Neural progenitor cell (in vitro differentiated cells): ENCODE data around the gene SLC2A13. TPM values are rescaled to one million over a fixed set of nuclear protein-coding genes. Genes with fewer than 3 reads are reported as not detected.
A peak's percentile ranks its signal among the peaks of the same experiment; 100 is the strongest.

Experiments used
- DNase-seq: peaks from one replicate; pipeline ENCODE4 v3.0.0-alpha.2; 2016; ENCODE audit warnings: low spot score
- H2AFZ ChIP-seq: fragments of 200-600 bp; sonication (generic); replicated peaks from 2 replicates; pipeline ENCODE4 v1.6.1; 2016; ENCODE audit warnings: antibody characterized with exemption
- H3F3A ChIP-seq: fragments of 200-600 bp; sonication (generic); 2 replicates; pipeline ENCODE4 v1.6.1; 2016; ENCODE audit warnings: antibody characterized with exemption, low read depth
- H3K27ac ChIP-seq: fragments of 200-600 bp; sonication (generic); 2 replicates; pipeline ENCODE4 v1.5.1; 2016; ENCODE audit warnings: mild to moderate bottlenecking
- H3K27me3 ChIP-seq: fragments of 200-600 bp; sonication (generic); 2 replicates; pipeline ENCODE4 v1.6.1; 2016; ENCODE audit warnings: mild to moderate bottlenecking, moderate library complexity
- H3K36me3 ChIP-seq: fragments of 200-600 bp; sonication (generic); 2 replicates; pipeline ENCODE4 v1.5.1; 2016
- H3K4me1 ChIP-seq: fragments of 200-600 bp; sonication (generic); 2 replicates; pipeline ENCODE4 v1.6.1; 2016; ENCODE audit warnings: mixed run types
- H3K4me2 ChIP-seq: fragments of 200-600 bp; sonication (generic); 2 replicates; pipeline ENCODE4 v1.6.1; 2016
- H3K4me3 ChIP-seq: fragments of 200-600 bp; sonication (generic); 2 replicates; pipeline ENCODE4 v1.5.1; 2016
- H3K79me2 ChIP-seq: fragments of 200-600 bp; sonication (generic); 2 replicates; pipeline ENCODE4 v1.6.1; 2016; ENCODE audit warnings: low read depth
- H3K9ac ChIP-seq: fragments of 200-600 bp; sonication (generic); 2 replicates; pipeline ENCODE4 v1.6.1; 2016
- H3K9me3 ChIP-seq: fragments of 200-600 bp; sonication (generic); 2 replicates; pipeline ENCODE4 v1.5.1; 2016; ENCODE audit warnings: low read depth
- H4K20me1 ChIP-seq: fragments of 200-600 bp; sonication (generic); 2 replicates; pipeline ENCODE4 v1.6.1; 2016; ENCODE audit warnings: low read depth
- H3K27ac Mint-ChIP-seq: 3 replicates; pipeline ENCODE4 v1.8.0; 2021; ENCODE audit warnings: mixed read lengths
- H3K27me3 Mint-ChIP-seq: 2 replicates; pipeline ENCODE4 v1.8.0; 2022; ENCODE audit warnings: low read depth, mild to moderate bottlenecking, inconsistent platforms, moderate library complexity, mixed read lengths; ENCODE audit not compliant: insufficient read depth
- H3K36me3 Mint-ChIP-seq: 3 replicates; pipeline ENCODE4 v1.8.0; 2021; ENCODE audit warnings: mixed read lengths
- H3K4me1 Mint-ChIP-seq: 3 replicates; pipeline ENCODE4 v1.8.0; 2021; ENCODE audit warnings: mixed read lengths
- H3K4me3 Mint-ChIP-seq: 3 replicates; pipeline ENCODE4 v1.8.0; 2021; ENCODE audit warnings: mild to moderate bottlenecking, moderate library complexity, mixed read lengths
- H3K9me3 Mint-ChIP-seq: 3 replicates; pipeline ENCODE4 v1.8.0; 2020; ENCODE audit warnings: mixed read lengths
- CTCF ChIP-seq: fragments of 200-600 bp; sonication (generic); IDR thresholded peaks from 2 replicates; pipeline ENCODE4 v1.5.1; 2017; ENCODE audit warnings: antibody characterized with exemption, mild to moderate bottlenecking
- EZH2 ChIP-seq: fragments of 200-600 bp; sonication (generic); IDR thresholded peaks from 2 replicates; pipeline ENCODE4 v1.6.1; 2017; ENCODE audit warnings: antibody characterized with exemption, mild to moderate bottlenecking, moderate library complexity
- EZH2phosphoT487 ChIP-seq: fragments of 200-600 bp; sonication (generic); IDR thresholded peaks from 2 replicates; pipeline ENCODE4 v1.6.1; 2017; ENCODE audit warnings: antibody characterized with exemption
- total RNA-seq: library from RNA; depleted of rRNA; stranded (reverse); fragments of >200 nt; gene quantifications from 2 replicates; pipeline ENCODE4 v1.2.3, GENCODE V29; 2015; ENCODE audit warnings: low replicate concordance

Gene SLC2A13
- total RNA-seq, 1 donor from 2014 or later = 11.1 TPM

- H3K9me3 Mint-ChIP-seq = no peaks in the 10 kb centered on the region
- Histone ChIP-seq H3K27ac (no peak overlapping the region), H3K4me3 (no peak overlapping the region), H2AFZ (no peak overlapping the region), H3K27me3 (no peaks in the 10 kb centered on the region), H3K9ac (no peak overlapping the region), H3K36me3 (no peaks in the 10 kb centered on the region), H4K20me1 (no peaks in the 10 kb centered on the region), H3F3A (no peaks in the 10 kb centered on the region), H3K4me2 (no peak overlapping the region), H3K79me2 (no peaks in the 10 kb centered on the region), H3K9me3 (no peaks in the 10 kb centered on the region), H3K4me1 (no peaks in the 10 kb centered on the region)
- DNase-seq = no peak
- TF ChIP-seq EZH2 (no peak), CTCF (no peak), EZH2phosphoT487 (no peak)
- peaks cover 8% of the 10 kb centered on the region for H3K4me1 Mint-ChIP-seq
- H3K27ac Mint-ChIP-seq = no peak overlapping the region
- H3K36me3 Mint-ChIP-seq = no peaks in the 10 kb centered on the region
- H3K27me3 Mint-ChIP-seq = no peaks in the 10 kb centered on the region
- H3K4me3 Mint-ChIP-seq = no peak overlapping the region
These were observed 193.5 kb downstream of the SLC2A13 start for GRCh38 chr12:39912211-39912980.

GRCh38 chr12:39906237-39906636 is 199.6 kb downstream of the SLC2A13 start:
- no peak overlapping the region for H3K27ac ChIP-seq
- Mint-ChIP-seq H3K9me3 (no peaks in the 10 kb centered on the region), H3K27me3 (no peaks in the 10 kb centered on the region), H3K4me3 (no peak overlapping the region), H3K4me1 (peaks cover 13% of the 10 kb centered on the region), H3K27ac (no peak overlapping the region), H3K36me3 (no peaks in the 10 kb centered on the region)
- H3K9me3 ChIP-seq = no peaks in the 10 kb centered on the region
- no peak overlapping the region for H2AFZ ChIP-seq
- no peaks in the 10 kb centered on the region for H3K79me2 ChIP-seq
- no peak for DNase-seq
- TF ChIP-seq CTCF = no peak
- no peak for TF ChIP-seq EZH2
- no peak overlapping the region for H3K4me3 ChIP-seq
- H3F3A ChIP-seq = no peaks in the 10 kb centered on the region
- H3K27me3 ChIP-seq = no peaks in the 10 kb centered on the region
- H4K20me1 ChIP-seq = no peaks in the 10 kb centered on the region
- no peaks in the 10 kb centered on the region for H3K36me3 ChIP-seq
- no peak overlapping the region for H3K4me2 ChIP-seq
- no peaks in the 10 kb centered on the region for H3K4me1 ChIP-seq
- no peak overlapping the region for H3K9ac ChIP-seq

- Histone ChIP-seq H3K4me3 (no peak overlapping the region), H3K4me1 (no peaks in the 10 kb centered on the region), H3K9me3 (no peaks in the 10 kb centered on the region), H3K79me2 (no peaks in the 10 kb centered on the region), H2AFZ (no peak overlapping the region), H3K27me3 (no peaks in the 10 kb centered on the region), H3F3A (no peaks in the 10 kb centered on the region), H4K20me1 (no peaks in the 10 kb centered on the region), H3K36me3 (no peaks in the 10 kb centered on the region), H3K9ac (no peak overlapping the region), H3K27ac (no peak overlapping the region), H3K4me2 (no peak overlapping the region)
- Mint-ChIP-seq H3K9me3 (no peaks in the 10 kb centered on the region), H3K4me3 (no peak overlapping the region), H3K27me3 (no peaks in the 10 kb centered on the region), H3K36me3 (no peaks in the 10 kb centered on the region), H3K27ac (peak overlapping the region; percentile 64), H3K4me1 (peaks cover 13% of the 10 kb centered on the region)
- no peak for TF ChIP-seq CTCF
- TF ChIP-seq EZH2 = no peak
- TF ChIP-seq EZH2phosphoT487 = no peak
- no peak for DNase-seq
These were observed 200.7 kb downstream of the SLC2A13 start for GRCh38 chr12:39905152-39905551.
